Measurements from ENCODE around the gene VSNL1. TPM values are rescaled to one million over a fixed set of nuclear protein-coding genes. Genes with fewer than 3 reads are reported as not detected.

The VSNL1 gene
- total and polyA plus RNA-seq, 2 experiments from 2014 or later = 102 to 112 TPM

DNA sequence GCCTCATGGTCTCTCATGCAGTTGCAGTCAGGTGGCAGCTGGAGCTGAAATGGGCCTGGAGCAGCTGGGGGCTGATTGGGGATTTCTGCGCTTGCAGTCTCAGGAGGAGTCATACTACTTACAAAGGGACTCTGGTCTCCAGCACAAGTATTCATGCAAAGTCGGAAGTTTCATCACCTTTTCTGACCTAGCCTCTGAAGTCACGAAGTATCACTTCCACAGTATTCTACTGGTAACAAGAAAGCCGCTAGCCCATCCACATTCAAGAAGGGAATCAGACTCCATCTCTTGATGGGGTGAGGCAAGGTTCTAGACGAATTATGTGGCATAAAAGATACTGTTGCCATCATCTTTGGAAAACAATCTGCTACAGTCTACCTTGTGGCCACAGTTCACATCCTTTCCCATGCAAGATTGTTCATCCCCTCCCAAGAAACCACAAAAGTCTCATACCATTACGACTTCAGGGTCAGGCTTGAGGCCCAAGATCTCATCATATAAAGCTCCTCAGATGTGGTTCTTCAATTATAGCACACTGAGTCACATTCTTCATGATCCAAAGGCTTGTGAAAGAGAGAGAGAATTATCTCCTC lies 117.9 kb downstream of the VSNL1 start:
- Histone ChIP-seq H3K9me2 (ENCODE audit: insufficient read depth) (no peaks in the 10 kb centered on the region), H4K20me1 (replicated peaks; ENCODE audit: insufficient read depth) (peaks cover 13% of the 10 kb centered on the region; the same call in 1 of the 2 replicates), H3K4me3 (no peak overlapping the region), H3K4me2 (no peak overlapping the region), H3K79me2 (replicated peaks; ENCODE audit: insufficient read depth) (no peaks in the 10 kb centered on the region; the same call in 1 of the 2 replicates), H3K27me3 (ENCODE audit: insufficient read depth) (no peaks in the 10 kb centered on the region), H3K4me1 (ENCODE audit: insufficient read depth) (no peaks in the 10 kb centered on the region), H3K36me3 (ENCODE audit: insufficient read depth) (peaks cover 20% of the 10 kb centered on the region), H3K27ac (ENCODE audit: low read depth) (peak overlapping the region; percentile 42), H3F3A (replicated peaks; ENCODE audit: low read depth) (peaks cover 4% of the 10 kb centered on the region; the same call in 1 of the 2 replicates), H2AFZ (no peak overlapping the region)
- Mint-ChIP-seq H3K27ac (no peak overlapping the region), H3K36me3 (ENCODE audit: low read depth) (peaks cover 23% of the 10 kb centered on the region), H3K4me1 (0 out of 3 replicates have a peak, but pooled peaks cover 4% of the 10 kb centered on the region), H3K9me3 (no peaks in the 10 kb centered on the region), H3K4me3 (no peak overlapping the region), H3K27me3 (ENCODE audit: insufficient read depth, low read depth, poor library complexity) (no peaks in the 10 kb centered on the region)
- TF ChIP-seq POLR2AphosphoS5 (IDR thresholded peaks at IDR 0.05; ENCODE audit: low read depth) = peak; percentile 17; the same call in 1 of the 2 replicates
- TF ChIP-seq EZH2 (IDR thresholded peaks at IDR 0.05; ENCODE audit: low read depth, unreplicated experiment) = no peak
- TF ChIP-seq CREB1 (CRISPR knock-in tag; IDR thresholded peaks at IDR 0.05; ENCODE audit: low read depth) = no peak
- ATAC-seq = no peak
- DNase-seq (ENCODE audit: low spot score) = no peak

DNA sequence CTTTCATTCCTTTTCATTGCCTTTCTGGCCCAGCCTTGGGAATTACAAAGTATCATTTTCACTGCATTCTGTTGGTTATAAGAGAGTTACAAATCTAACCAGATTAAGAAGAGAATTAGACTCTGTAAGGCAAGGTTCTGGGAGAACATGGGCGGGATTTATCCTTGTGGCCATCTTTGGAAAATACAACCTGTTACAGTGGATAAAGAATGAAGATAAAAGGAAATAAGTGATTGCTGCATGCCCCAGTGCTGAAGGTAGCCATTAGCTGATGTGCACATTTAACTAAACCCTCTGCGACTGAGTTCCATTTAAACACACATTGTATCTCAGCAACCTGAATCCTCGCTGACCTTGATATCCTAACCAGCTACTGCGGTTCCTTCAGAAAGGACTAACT lies 119.7 kb downstream of the VSNL1 start:
- H3K4me2 ChIP-seq = no peak overlapping the region
- H3K4me1 Mint-ChIP-seq = 0 out of 3 replicates have a peak, but pooled peaks cover 4% of the 10 kb centered on the region
- no peak overlapping the region for H3K27ac Mint-ChIP-seq
- TF ChIP-seq, protein P1, sequence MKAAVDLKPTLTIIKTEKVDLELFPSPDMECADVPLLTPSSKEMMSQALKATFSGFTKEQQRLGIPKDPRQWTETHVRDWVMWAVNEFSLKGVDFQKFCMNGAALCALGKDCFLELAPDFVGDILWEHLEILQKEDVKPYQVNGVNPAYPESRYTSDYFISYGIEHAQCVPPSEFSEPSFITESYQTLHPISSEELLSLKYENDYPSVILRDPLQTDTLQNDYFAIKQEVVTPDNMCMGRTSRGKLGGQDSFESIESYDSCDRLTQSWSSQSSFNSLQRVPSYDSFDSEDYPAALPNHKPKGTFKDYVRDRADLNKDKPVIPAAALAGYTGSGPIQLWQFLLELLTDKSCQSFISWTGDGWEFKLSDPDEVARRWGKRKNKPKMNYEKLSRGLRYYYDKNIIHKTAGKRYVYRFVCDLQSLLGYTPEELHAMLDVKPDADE (IDR thresholded peaks at IDR 0.05) = no peak
- TF ChIP-seq, protein P2, sequence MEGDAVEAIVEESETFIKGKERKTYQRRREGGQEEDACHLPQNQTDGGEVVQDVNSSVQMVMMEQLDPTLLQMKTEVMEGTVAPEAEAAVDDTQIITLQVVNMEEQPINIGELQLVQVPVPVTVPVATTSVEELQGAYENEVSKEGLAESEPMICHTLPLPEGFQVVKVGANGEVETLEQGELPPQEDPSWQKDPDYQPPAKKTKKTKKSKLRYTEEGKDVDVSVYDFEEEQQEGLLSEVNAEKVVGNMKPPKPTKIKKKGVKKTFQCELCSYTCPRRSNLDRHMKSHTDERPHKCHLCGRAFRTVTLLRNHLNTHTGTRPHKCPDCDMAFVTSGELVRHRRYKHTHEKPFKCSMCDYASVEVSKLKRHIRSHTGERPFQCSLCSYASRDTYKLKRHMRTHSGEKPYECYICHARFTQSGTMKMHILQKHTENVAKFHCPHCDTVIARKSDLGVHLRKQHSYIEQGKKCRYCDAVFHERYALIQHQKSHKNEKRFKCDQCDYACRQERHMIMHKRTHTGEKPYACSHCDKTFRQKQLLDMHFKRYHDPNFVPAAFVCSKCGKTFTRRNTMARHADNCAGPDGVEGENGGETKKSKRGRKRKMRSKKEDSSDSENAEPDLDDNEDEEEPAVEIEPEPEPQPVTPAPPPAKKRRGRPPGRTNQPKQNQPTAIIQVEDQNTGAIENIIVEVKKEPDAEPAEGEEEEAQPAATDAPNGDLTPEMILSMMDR (conservative IDR thresholded peaks at IDR 0.05; ENCODE audit: low read depth in 2 of 2) = 0 out of 4 replicates have a peak, but pooled peaks of 1 of the 2 experiments have one; percentile 18
- no peaks in the 10 kb centered on the region for H4K20me1 ChIP-seq (replicated peaks; ENCODE audit: insufficient read depth)
- H3K4me1 ChIP-seq (ENCODE audit: insufficient read depth) = no peaks in the 10 kb centered on the region
- no peak overlapping the region for H3K4me3 ChIP-seq
- H3K36me3 ChIP-seq (ENCODE audit: insufficient read depth) = peaks cover 28% of the 10 kb centered on the region
- H3K36me3 Mint-ChIP-seq (ENCODE audit: low read depth) = peaks cover 27% of the 10 kb centered on the region
- H3K79me2 ChIP-seq (replicated peaks; ENCODE audit: insufficient read depth) = no peaks in the 10 kb centered on the region
- no peaks in the 10 kb centered on the region for H3K9me2 ChIP-seq (ENCODE audit: insufficient read depth)
- H3K27ac ChIP-seq (ENCODE audit: low read depth) = no peak overlapping the region
- H3F3A ChIP-seq (replicated peaks; ENCODE audit: low read depth) = peaks cover 4% of the 10 kb centered on the region; the same call in 1 of the 2 replicates
- H3K9me3 Mint-ChIP-seq = no peaks in the 10 kb centered on the region
- ATAC-seq = peak; percentile 48
- no peak overlapping the region for H2AFZ ChIP-seq
- H3K27me3 ChIP-seq (ENCODE audit: insufficient read depth) = no peaks in the 10 kb centered on the region
- DNase-seq (ENCODE audit: low spot score) = peak; percentile 22
- no peak overlapping the region for H3K4me3 Mint-ChIP-seq
- H3K27me3 Mint-ChIP-seq (ENCODE audit: insufficient read depth, low read depth, poor library complexity) = no peaks in the 10 kb centered on the region

DNA sequence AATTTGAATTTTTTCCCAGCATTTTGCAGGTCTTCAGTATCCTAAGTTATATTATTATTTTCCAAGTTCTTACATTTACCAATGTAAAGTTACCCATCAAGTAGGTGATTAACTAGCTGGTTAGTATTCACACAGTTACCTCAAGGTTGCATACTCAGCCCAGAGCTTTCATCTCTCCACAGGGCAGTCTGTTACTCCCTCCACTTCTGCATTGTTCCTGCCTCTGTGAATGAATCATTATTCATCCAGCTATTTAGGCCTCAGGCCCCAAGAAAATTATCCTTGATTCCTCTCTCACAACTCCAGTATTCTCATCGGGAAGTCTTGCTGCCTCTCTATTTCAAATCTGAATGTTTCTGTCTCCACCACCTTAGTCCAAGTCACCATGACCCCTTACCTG lies 121.0 kb downstream of the VSNL1 start:
- DNase-seq (ENCODE audit: low spot score) = no peak
- no peak overlapping the region for H3K4me2 ChIP-seq
- peaks cover 31% of the 10 kb centered on the region for H3K36me3 ChIP-seq (ENCODE audit: insufficient read depth)
- no peaks in the 10 kb centered on the region for H3K4me1 ChIP-seq (ENCODE audit: insufficient read depth)
- no peak overlapping the region for H3K27ac ChIP-seq (ENCODE audit: low read depth)
- H3F3A ChIP-seq (replicated peaks; ENCODE audit: low read depth) = peaks cover 4% of the 10 kb centered on the region; the same call in 1 of the 2 replicates
- H3K27ac Mint-ChIP-seq = peak overlapping the region; percentile 16
- H2AFZ ChIP-seq = no peak overlapping the region
- H3K79me2 ChIP-seq (replicated peaks; ENCODE audit: insufficient read depth) = no peaks in the 10 kb centered on the region
- H3K4me3 ChIP-seq = no peak overlapping the region
- no peak overlapping the region; the same call in 2 of the 3 replicates for H3K4me3 Mint-ChIP-seq
- H3K27me3 ChIP-seq (ENCODE audit: insufficient read depth) = no peaks in the 10 kb centered on the region
- H3K9me3 Mint-ChIP-seq = no peaks in the 10 kb centered on the region
- no peaks in the 10 kb centered on the region for H4K20me1 ChIP-seq (replicated peaks; ENCODE audit: insufficient read depth)
- no peak for ATAC-seq
- peaks cover 30% of the 10 kb centered on the region for H3K36me3 Mint-ChIP-seq (ENCODE audit: low read depth)
- H3K4me1 Mint-ChIP-seq = 0 out of 3 replicates have a peak, but pooled peaks cover 4% of the 10 kb centered on the region
- no peaks in the 10 kb centered on the region for H3K9me2 ChIP-seq (ENCODE audit: insufficient read depth)
- no peaks in the 10 kb centered on the region for H3K27me3 Mint-ChIP-seq (ENCODE audit: insufficient read depth, low read depth, poor library complexity)
- TF ChIP-seq NANOG (IDR thresholded peaks at IDR 0.05; ENCODE audit: borderline replicate concordance) (no peak), JUNB (IDR thresholded peaks at IDR 0.05; ENCODE audit: unreplicated experiment) (no peak), ZNF114 (CRISPR knock-in tag; IDR thresholded peaks at IDR 0.05) (no peak), STAT1 (IDR thresholded peaks at IDR 0.05; ENCODE audit: unreplicated experiment) (no peak), CREB1 (CRISPR knock-in tag; IDR thresholded peaks at IDR 0.05; ENCODE audit: low read depth) (no peak), ZNF331 (CRISPR knock-in tag; IDR thresholded peaks at IDR 0.05; ENCODE audit: low read depth) (no peak)
- TF ChIP-seq, protein P3, sequence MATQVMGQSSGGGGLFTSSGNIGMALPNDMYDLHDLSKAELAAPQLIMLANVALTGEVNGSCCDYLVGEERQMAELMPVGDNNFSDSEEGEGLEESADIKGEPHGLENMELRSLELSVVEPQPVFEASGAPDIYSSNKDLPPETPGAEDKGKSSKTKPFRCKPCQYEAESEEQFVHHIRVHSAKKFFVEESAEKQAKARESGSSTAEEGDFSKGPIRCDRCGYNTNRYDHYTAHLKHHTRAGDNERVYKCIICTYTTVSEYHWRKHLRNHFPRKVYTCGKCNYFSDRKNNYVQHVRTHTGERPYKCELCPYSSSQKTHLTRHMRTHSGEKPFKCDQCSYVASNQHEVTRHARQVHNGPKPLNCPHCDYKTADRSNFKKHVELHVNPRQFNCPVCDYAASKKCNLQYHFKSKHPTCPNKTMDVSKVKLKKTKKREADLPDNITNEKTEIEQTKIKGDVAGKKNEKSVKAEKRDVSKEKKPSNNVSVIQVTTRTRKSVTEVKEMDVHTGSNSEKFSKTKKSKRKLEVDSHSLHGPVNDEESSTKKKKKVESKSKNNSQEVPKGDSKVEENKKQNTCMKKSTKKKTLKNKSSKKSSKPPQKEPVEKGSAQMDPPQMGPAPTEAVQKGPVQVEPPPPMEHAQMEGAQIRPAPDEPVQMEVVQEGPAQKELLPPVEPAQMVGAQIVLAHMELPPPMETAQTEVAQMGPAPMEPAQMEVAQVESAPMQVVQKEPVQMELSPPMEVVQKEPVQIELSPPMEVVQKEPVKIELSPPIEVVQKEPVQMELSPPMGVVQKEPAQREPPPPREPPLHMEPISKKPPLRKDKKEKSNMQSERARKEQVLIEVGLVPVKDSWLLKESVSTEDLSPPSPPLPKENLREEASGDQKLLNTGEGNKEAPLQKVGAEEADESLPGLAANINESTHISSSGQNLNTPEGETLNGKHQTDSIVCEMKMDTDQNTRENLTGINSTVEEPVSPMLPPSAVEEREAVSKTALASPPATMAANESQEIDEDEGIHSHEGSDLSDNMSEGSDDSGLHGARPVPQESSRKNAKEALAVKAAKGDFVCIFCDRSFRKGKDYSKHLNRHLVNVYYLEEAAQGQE (IDR thresholded peaks at IDR 0.05; ENCODE audit: unreplicated experiment) = no peak
- TF ChIP-seq, protein P1 (IDR thresholded peaks at IDR 0.05) = no peak

Data from GM23338 (cell line).